CD4-positive, alpha-beta T cell treated with Interleukin-4 for 4 hours (primary cell): Measurements from ENCODE around the gene RIMS3.

Experiments
- DNase-seq: peaks from one replicate; pipeline ENCODE4 v3.0.0-alpha.2; 2020

Gene RIMS3

GRCh38 chr1:40691538-40692428 lies 26.3 kb upstream of the RIMS3 start, which contains the start of gene NFYC:
Gene NFYC, plus strand, starts transcription at chr1:40691704. Its CDS starts 47,140 bp downstream, at chr1:40738844.
- peak; percentile 97 for DNase-seq

- DNase-seq: no peak
Measured at GRCh38 chr1:40690771-40691537, 25.5 kb upstream of the RIMS3 start.

GRCh38 chr1:40689737-40690136 lies 24.3 kb upstream of the RIMS3 start:
- no peak for DNase-seq

GRCh38 chr1:40687661-40688060 lies 22.2 kb upstream of the RIMS3 start:
- no peak for DNase-seq

- DNase-seq: no peak
Measured at GRCh38 chr1:40687059-40687458, 21.6 kb upstream of the RIMS3 start.

GRCh38 chr1:40684669-40685068 lies 19.2 kb upstream of the RIMS3 start:
- DNase-seq: no peak

GRCh38 chr1:40679165-40679953 lies 13.9 kb upstream of the RIMS3 start:
- DNase-seq: no peak

- no peak for DNase-seq
Measured at GRCh38 chr1:40676501-40676900, 11.0 kb upstream of the RIMS3 start.

GRCh38 chr1:40673452-40673851 lies 8.0 kb upstream of the RIMS3 start:
- DNase-seq: no peak

- peak; percentile 78 for DNase-seq
Measured at GRCh38 chr1:40668769-40669525, 3.5 kb upstream of the RIMS3 start.

GRCh38 chr1:40664791-40665190 lies 691 bp downstream of the RIMS3 start:
- DNase-seq: no peak

GRCh38 chr1:40664167-40664537 lies 1.3 kb downstream of the RIMS3 start:
- no peak for DNase-seq

GRCh38 chr1:40663324-40664166 lies 1.9 kb downstream of the RIMS3 start:
- no peak for DNase-seq

- DNase-seq: peak; percentile 9
Measured at GRCh38 chr1:40662864-40663263, 2.6 kb downstream of the RIMS3 start.

GRCh38 chr1:40662151-40662550 lies 3.3 kb downstream of the RIMS3 start:
- DNase-seq: no peak

- DNase-seq: no peak
Measured at GRCh38 chr1:40661678-40662077, 3.8 kb downstream of the RIMS3 start.

GRCh38 chr1:40659649-40659947 lies 5.9 kb downstream of the RIMS3 start:
- DNase-seq: no peak

GRCh38 chr1:40658751-40659648 lies 6.5 kb downstream of the RIMS3 start:
- no peak for DNase-seq

GRCh38 chr1:40657046-40657445 lies 8.4 kb downstream of the RIMS3 start:
- no peak for DNase-seq

- no peak for DNase-seq
Measured at GRCh38 chr1:40653851-40654537, 11.5 kb downstream of the RIMS3 start.
